ENCODE measurements around the gene BCL11A. TPM values are rescaled to one million over a fixed set of nuclear protein-coding genes. Genes with fewer than 3 reads are reported as not detected.

Gene BCL11A
- total RNA-seq, 2 experiments from 2014 or later, result 1.6 to 1.8 TPM

DNA sequence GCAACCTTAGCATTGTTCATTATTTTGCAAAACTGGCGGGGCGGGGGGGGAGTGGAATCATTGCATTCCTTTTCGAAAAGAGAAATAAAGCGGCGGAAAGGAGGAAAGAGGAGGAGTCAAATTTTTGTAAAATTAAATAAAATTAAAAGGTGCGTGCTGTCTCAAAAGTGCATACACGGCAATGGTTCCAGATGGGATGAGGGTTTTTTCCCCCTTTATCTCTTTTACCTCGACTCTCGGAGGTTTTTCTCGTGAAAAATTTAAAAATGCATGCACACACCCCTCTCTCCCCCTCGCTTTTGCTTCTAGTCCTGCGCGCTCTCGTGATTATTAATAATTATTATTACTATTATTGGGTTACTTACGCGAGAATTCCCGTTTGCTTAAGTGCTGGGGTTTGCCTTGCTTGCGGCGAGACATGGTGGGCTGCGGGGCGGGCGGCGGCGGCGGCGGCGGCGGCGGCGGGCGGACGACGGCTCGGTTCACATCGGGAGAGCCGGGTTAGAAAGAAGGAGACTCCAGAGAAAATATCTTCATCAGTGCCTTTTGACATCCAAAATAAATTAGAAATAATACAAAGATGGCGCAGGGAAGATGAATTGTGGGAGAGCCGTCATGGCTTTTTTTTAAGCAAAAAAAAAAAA is 481 bp downstream of the BCL11A start:
- Mint-ChIP-seq H3K9me3 (no peaks in the 10 kb centered on the region), H3K36me3 (no peaks in the 10 kb centered on the region), H3K27me3 (peaks cover 94% of the 10 kb centered on the region), H3K27ac (no peak overlapping the region), H3K4me1 (peaks cover 36% of the 10 kb centered on the region), H3K4me3 (peak overlapping the region; percentile 90)
- no peak for DNase-seq

DNA sequence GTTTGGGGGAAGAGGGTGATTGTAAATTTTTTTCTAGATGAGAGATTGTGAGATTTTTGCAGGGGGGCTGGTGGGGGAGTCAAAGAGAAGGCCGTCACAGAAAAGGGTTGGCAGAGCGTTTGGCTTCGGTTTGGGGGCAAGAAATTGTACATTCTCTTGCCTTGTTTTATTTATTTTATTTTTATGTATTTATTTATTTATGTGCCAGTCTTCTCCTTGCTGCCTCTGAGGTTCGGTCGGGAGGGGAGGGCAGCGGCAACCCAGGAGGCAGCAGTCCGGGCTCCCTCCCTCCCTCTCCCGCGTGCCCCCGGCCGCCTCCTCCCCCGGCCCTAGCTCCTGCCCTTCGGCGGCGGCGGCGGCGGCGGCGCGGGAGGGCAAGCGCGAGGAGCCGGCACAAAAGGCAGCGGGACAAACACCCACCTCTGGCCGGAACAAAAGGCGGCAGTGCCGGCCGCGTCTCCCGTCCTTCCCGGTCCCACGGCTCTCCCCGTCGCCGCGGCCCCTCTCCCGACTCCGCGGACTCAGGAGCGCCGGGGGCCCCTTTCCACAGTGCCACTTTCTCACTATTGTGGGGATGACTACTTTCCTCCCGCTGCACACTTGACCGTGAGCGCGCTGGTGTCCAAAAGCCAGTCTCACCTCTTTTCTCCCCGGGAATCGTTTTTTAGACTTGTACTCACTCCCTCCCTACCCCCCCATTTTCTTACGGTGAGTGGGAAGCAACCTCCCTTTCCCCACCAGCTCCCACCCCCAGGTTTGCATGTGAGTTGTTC is 1.2 kb downstream of the BCL11A start:
- H3K27ac Mint-ChIP-seq, result peak overlapping the region; percentile 59
- H3K4me1 Mint-ChIP-seq, result peaks cover 30% of the 10 kb centered on the region
- peaks cover 94% of the 10 kb centered on the region for H3K27me3 Mint-ChIP-seq
- H3K36me3 Mint-ChIP-seq, result no peaks in the 10 kb centered on the region
- peak overlapping the region; percentile 64 for H3K4me3 Mint-ChIP-seq
- peak; percentile 31 for DNase-seq
- no peaks in the 10 kb centered on the region for H3K9me3 Mint-ChIP-seq

DNA sequence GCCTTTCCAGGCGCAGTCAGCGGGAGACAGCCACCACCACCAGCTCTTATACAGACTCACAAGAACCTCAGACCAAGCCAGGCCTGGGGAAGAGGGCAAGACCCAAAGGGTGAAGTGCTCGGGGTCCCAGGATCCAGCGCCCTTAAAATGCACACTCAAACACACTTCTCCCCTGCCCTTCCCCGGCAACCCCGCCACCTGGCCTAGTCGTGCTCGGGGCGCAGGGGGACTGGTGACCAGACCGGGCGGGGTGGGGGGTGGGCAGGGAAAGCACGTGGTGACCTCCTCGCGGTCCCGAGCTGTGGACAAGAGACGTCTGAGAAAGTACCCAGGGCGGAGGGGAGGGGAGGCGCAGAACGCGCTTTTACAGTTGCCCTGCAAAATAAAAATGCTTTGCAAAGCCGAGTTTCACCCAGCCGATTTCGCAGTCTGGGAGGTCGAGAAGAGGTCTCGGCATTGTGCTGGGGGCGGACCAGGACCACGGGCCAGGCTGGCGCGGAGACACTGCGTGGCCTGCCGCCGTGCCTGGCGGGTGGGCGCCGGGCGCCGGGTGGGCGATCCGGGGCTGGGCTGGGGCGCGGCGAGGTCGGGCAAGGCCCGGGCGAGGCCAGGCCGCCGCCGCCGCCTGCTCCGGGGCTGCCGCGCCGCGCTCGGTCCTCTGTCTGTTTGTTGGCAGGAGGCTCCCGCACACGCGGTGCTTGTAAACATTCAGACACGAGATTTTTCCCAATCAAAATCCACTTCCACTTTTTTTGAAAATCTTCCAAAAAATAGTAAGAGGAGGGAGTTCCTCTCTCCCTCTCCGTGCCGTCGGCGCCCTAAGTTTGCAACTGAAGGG is 2.0 kb downstream of the BCL11A start:
- Mint-ChIP-seq H3K36me3 (no peaks in the 10 kb centered on the region), H3K27ac (peak overlapping the region; percentile 59), H3K27me3 (peaks cover 94% of the 10 kb centered on the region), H3K4me1 (peaks cover 26% of the 10 kb centered on the region), H3K4me3 (peak overlapping the region; percentile 57), H3K9me3 (no peaks in the 10 kb centered on the region)
- DNase-seq, result peak; percentile 23

DNA sequence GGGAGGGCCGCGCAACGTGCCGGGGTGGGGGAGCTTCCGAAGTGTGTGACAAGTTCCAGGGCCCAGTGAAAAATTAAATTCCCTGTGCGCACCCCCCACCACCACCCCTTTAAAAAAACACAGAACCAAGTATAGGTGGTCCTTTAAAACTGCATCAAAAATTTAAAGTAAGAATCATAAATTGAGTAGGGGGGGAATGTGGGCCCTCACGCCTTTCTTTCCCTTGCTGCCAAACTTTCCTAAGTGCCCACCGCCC is 2.5 kb downstream of the BCL11A start:
- DNase-seq, result no peak
- H3K27ac Mint-ChIP-seq, result no peak overlapping the region
- H3K9me3 Mint-ChIP-seq, result no peaks in the 10 kb centered on the region
- H3K27me3 Mint-ChIP-seq, result peaks cover 94% of the 10 kb centered on the region
- peaks cover 23% of the 10 kb centered on the region for H3K4me1 Mint-ChIP-seq
- no peaks in the 10 kb centered on the region for H3K36me3 Mint-ChIP-seq
- peak overlapping the region; percentile 52 for H3K4me3 Mint-ChIP-seq

DNA sequence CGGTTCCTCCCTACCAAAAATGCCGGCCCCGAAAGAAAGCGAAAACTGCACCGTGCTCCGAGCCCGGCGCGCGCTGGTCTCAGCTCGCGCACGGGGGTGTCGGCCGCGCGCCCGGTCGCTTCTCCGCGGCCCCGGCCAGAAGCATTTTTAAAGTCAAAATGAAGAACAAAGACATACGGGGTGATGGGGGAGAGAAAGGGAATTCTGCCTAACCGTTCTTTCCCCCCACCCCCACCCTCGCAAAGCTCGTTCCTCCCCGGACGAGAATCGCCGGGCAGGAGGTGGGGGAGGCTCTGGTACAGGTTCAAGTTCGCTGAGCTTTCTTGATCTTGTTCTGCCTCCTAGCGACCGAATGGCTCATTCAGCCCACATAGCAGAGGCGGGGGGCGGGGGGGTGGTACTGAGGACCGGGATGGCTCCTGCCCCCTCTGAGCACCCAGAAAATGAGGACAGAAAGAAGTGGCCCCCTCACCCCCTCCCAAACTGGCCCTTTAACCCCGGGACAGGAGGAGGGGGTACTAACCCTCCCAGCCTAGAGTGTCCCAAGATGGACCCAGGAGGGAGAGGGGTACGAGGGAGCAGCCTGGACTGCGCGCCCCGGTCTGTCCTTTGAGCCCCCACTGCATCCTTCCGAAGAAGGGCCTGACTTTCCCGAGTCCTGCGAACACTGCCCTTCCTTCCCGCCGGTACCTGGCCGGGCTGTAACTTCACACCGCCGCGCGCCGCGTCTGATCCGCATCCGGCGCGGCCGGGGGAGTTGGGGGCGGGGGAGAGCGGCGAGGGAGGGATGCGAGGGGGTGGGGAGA is 3.1 kb downstream of the BCL11A start:
- H3K27me3 Mint-ChIP-seq, result peaks cover 94% of the 10 kb centered on the region
- H3K9me3 Mint-ChIP-seq, result no peaks in the 10 kb centered on the region
- peaks cover 19% of the 10 kb centered on the region for H3K4me1 Mint-ChIP-seq
- no peaks in the 10 kb centered on the region for H3K36me3 Mint-ChIP-seq
- peak overlapping the region; percentile 63 for H3K27ac Mint-ChIP-seq
- H3K4me3 Mint-ChIP-seq, result peak overlapping the region; percentile 83
- peak; percentile 53 for DNase-seq

DNA sequence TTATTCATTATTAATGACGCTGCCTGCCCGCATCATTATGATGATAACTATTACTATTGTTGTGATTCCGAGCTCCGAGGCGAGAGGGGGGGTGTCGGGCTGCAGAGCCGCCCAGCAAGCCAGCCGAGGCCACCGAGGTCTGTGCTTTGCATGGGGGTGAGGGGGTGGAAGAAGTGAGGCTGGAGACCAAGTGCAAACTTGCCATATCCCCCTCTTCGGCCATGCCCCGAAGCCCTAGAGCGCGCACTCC is 3.6 kb downstream of the BCL11A start:
- DNase-seq, result no peak
- Mint-ChIP-seq H3K4me3 (peak overlapping the region; percentile 83), H3K27me3 (peaks cover 94% of the 10 kb centered on the region), H3K9me3 (no peaks in the 10 kb centered on the region), H3K27ac (peak overlapping the region; percentile 63), H3K4me1 (peaks cover 18% of the 10 kb centered on the region), H3K36me3 (no peaks in the 10 kb centered on the region)

DNA sequence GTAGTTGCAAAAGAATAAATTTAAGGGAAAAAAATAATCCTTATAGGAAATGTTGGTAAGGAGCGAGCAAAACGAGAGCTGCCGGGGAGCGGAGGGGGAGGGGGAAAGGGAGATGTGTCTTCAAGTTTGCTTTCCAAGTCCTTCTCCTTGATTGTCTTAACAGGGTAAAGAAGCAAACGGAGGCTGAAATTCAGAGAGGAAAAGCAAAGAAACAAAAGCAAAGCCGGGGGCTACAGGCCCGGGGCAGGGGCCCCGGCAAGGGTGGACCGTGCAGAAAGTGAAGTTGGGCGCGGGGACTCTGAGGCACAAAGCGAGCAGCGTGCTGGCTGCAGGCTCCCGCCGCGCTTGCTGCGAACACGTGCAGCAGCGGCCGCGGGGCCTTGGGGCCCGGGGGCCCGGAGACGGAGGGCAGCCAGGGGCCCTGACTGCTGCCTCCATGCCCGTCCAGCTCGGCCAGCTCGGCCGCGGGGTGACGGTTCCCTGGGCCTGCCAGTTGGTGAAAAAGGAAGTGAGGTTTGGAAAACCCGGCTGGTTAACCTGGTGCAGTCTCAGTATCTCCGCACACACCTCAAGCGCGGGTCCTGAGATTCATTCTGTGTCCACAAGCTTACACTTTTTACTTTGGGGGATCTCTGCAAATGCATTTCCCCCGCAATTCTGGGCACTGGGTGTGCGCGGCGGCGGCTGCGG is 4.1 kb downstream of the BCL11A start:
- H3K27ac Mint-ChIP-seq, result peak overlapping the region; percentile 63
- H3K4me3 Mint-ChIP-seq, result peak overlapping the region; percentile 83
- no peaks in the 10 kb centered on the region for H3K9me3 Mint-ChIP-seq
- H3K4me1 Mint-ChIP-seq, result peaks cover 18% of the 10 kb centered on the region
- no peaks in the 10 kb centered on the region for H3K36me3 Mint-ChIP-seq
- H3K27me3 Mint-ChIP-seq, result peaks cover 97% of the 10 kb centered on the region
- DNase-seq, result peak; percentile 26

DNA sequence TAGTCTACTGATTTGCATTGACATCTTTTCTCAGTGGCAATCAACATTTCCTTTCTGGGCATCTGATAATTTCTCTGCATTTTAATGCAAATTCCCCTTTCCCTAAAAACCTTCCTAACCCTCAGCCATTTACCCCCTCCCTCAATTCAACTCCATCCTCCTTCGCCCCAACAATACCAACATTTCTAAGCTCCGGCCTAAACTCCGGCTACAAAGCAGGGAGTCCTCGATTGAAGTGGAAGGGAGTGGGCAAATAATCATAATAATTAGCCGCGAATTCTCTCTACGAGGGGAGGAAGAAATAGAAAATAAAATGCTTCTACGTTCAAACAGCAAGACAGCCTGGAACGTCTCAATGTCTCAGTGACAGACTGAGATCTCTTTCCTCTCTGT is 4.6 kb downstream of the BCL11A start:
- peak overlapping the region; percentile 55 for H3K27ac Mint-ChIP-seq
- H3K27me3 Mint-ChIP-seq, result peaks cover 94% of the 10 kb centered on the region

DNA sequence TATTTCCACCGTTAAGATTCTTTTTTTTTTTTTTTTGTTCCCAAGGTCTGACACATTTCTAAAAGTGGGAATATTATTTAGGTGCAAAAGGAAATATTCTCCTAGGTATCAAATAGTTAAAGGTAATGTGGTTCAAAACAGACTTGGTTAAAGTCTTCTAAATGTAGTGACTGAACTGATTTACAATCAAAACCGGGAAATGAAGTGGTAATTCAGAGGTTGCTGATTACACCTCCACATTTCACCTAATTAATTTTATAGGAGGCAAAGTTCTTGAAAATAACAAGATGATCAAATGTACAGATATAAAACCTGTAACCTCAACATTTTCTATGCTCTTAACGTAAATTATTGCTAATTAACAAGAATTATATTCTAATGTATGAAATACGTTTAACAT is 5.1 kb downstream of the BCL11A start:
- H3K27me3 Mint-ChIP-seq, result peaks cover 90% of the 10 kb centered on the region
- no peak overlapping the region for H3K27ac Mint-ChIP-seq
- DNase-seq, result no peak
- peaks cover 16% of the 10 kb centered on the region for H3K4me1 Mint-ChIP-seq
- no peaks in the 10 kb centered on the region for H3K9me3 Mint-ChIP-seq
- H3K36me3 Mint-ChIP-seq, result no peaks in the 10 kb centered on the region
- no peak overlapping the region for H3K4me3 Mint-ChIP-seq

More for the DNA sequence above, 4.6 kb downstream of the BCL11A start:
- Mint-ChIP-seq H3K4me1 (peaks cover 18% of the 10 kb centered on the region), H3K4me3 (peak overlapping the region; percentile 66), H3K9me3 (no peaks in the 10 kb centered on the region), H3K36me3 (no peaks in the 10 kb centered on the region)
- no peak for DNase-seq

DNA sequence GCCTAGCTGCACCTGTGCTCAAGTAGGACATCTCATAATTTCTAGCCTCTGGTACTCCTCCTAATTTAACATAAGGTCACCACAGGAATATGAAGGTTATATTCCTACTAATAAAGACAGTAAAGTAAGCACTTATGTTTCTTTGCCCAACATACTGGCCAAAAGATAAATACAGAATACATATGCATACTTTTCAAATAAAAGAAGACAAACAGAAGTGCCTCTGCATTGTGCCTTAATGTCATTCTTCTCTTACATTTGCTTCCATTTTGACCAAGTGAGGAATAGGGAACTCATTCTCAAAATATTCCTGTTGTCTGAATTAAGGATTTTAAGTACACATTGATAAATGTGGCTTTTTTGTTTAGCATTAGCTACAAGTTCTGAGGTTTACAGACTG is 5.6 kb downstream of the BCL11A start:
- peaks cover 88% of the 10 kb centered on the region for H3K27me3 Mint-ChIP-seq
- no peak overlapping the region for H3K4me3 Mint-ChIP-seq
- peaks cover 16% of the 10 kb centered on the region for H3K4me1 Mint-ChIP-seq
- no peaks in the 10 kb centered on the region for H3K36me3 Mint-ChIP-seq
- H3K9me3 Mint-ChIP-seq, result no peaks in the 10 kb centered on the region
- DNase-seq, result no peak
- no peak overlapping the region for H3K27ac Mint-ChIP-seq

DNA sequence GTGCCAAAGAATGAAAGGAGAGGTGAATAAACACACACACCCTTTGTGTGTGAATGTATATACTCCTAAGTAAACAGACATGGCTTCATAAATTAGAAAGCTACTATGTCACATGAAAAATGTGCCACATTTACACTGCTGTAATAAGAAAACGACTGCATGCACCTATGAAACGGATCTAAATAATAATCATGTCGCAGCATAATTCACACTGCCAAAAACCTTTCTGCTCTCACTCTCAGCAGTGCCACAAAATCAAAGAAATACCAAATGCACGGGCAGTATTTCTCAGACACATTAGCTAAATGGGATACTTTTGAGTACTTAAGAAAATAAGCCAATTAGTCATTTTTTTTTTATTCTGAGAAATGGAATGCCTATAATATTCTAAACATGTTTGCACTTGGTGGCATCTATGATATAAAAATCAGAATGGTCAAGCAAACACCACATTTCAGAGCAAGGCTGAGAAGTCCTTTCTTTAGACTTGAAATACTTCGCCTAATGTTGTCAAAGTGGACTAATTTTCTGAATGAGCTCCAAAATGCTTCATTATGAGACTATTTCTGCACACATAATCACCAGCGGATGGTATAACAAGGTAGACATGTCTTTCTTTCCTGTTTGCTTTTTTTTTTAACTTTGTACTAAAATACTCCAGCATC is 6.6 kb downstream of the BCL11A start:
- Mint-ChIP-seq H3K27me3 (peaks cover 84% of the 10 kb centered on the region), H3K4me1 (peaks cover 14% of the 10 kb centered on the region), H3K27ac (no peak overlapping the region), H3K36me3 (no peaks in the 10 kb centered on the region), H3K9me3 (no peaks in the 10 kb centered on the region), H3K4me3 (no peak overlapping the region)
- DNase-seq, result no peak

DNA sequence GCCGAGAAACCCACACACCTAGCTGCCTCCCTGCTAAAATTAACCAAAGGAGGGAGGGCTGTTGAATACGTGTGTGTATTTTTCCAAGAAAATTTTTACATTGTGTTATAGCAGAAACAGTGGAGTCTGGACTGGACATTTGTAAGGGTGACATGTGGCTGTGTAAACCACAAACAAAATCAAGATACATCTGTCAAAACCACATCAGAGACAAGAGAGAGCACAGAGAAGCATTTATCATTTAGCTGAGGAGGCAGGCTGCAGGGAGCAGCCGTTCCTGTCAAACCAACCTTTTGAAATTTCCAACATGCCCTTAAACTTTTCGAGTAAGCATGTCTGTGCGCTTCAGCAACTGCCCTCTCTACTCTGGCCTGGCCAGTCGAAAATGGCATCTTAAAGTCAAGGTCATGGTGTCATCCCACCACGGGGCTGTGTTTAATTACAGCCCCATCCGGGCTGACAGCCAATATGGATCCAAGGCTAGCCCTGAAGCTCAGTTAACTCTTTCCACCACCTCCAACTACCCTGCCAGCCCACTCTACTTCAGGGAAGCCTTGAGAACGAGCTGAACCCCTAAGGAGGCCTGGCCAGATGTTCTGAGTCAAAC is 8.4 kb downstream of the BCL11A start:
- Mint-ChIP-seq H3K36me3 (no peaks in the 10 kb centered on the region), H3K27me3 (peaks cover 68% of the 10 kb centered on the region), H3K4me3 (no peak overlapping the region), H3K9me3 (no peaks in the 10 kb centered on the region), H3K27ac (no peak overlapping the region), H3K4me1 (peaks cover 10% of the 10 kb centered on the region)
- DNase-seq, result no peak

DNA sequence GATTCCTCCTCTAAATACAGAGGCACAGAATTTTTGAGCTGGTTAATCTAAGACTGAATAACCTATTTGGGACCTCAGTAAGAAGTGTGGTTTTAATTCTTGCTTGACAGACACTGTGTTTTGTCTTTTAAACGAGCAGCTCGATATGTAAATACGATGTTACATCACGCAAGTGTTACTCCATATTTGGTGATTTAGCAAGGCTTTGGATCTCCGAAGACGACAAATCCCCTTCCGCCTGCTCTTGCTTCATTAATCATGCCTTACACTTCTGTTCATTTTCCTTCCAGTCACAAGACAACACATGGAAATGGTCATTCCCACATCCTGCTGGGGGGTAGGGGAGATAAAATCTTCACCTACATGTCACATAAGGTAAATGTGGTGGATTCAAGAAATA is 9.4 kb downstream of the BCL11A start:
- Mint-ChIP-seq H3K4me1 (peaks cover 6% of the 10 kb centered on the region), H3K9me3 (no peaks in the 10 kb centered on the region), H3K36me3 (no peaks in the 10 kb centered on the region), H3K27ac (no peak overlapping the region), H3K27me3 (peaks cover 63% of the 10 kb centered on the region), H3K4me3 (no peak overlapping the region)
- no peak for DNase-seq

Measured in activated naive CD8-positive, alpha-beta T cell treated with anti-CD3 and anti-CD28 coated beads for 36 hours (primary cell).